Islet of Langerhans (tissue), 1 donor: ENCODE measurements around the gene OGFOD3.
"Not testable (repeated sequence)": the region's sequence is repeated elsewhere in the genome, so short reads cannot be mapped to it uniquely, and the experiment has no call there.

Experiments
- FAIRE-seq: peaks from one replicate; lab custom pipeline; 2011; peaks lifted over from hg19 to GRCh38; lab: Jason Lieb, UNC

OGFOD3 gene

GRCh38 chr17:82351254-82351712 is 67.1 kb downstream of the OGFOD3 start:
- no peak for FAIRE-seq

GRCh38 chr17:82350182-82351030 is 68.0 kb downstream of the OGFOD3 start:
- FAIRE-seq = no peak

DNA sequence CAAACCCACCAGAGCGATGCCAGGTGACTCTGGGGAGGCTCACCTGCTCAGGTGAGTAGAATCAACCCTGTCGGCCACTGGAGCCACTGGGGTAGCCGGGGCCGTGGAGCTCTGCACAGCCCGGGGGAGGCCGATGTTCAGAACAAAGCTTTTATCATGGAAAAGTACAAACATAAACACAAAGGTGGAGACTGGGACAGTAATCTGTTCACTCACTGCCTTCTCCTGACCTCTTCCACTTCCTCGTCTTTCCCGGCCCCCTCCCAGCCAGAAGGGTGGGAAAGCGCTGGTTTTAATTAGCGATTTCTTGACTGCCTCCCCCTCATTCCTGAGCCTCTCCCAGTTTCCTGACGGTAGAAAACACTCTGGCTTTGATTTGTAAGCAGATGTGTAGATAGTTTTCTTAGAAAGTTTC is 69.1 kb downstream of the OGFOD3 start:
- FAIRE-seq = no peak

DNA sequence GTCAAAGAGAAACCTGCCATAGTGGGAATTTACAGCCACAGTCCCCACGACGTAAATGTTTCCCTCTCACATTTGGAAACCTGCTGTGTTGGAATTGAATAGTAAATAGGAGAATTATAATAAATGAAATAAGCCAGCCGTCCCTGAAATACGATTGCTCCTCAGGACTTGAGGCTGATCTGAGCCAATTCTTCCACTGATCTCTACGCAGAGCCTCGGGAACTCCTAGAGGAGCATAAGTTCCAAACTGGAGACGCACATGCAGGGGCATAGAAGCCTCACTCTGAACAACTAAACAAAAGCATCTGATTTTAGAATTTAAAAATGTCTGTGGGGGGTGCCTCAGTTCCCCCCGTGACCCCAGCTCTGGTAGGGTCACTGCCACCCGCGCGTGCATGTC is 69.5 kb downstream of the OGFOD3 start:
- no peak for FAIRE-seq

GRCh38 chr17:82348434-82348833 is 70.0 kb downstream of the OGFOD3 start:
- no peak for FAIRE-seq

- not testable (repeated sequence) for FAIRE-seq
These were observed 70.4 kb downstream of the OGFOD3 start for GRCh38 chr17:82347994-82348393.

- FAIRE-seq = no peak
These were observed 71.8 kb downstream of the OGFOD3 start for GRCh38 chr17:82346342-82347300.

GRCh38 chr17:82345151-82345976 is 73.0 kb downstream of the OGFOD3 start:
- FAIRE-seq = no peak

DNA sequence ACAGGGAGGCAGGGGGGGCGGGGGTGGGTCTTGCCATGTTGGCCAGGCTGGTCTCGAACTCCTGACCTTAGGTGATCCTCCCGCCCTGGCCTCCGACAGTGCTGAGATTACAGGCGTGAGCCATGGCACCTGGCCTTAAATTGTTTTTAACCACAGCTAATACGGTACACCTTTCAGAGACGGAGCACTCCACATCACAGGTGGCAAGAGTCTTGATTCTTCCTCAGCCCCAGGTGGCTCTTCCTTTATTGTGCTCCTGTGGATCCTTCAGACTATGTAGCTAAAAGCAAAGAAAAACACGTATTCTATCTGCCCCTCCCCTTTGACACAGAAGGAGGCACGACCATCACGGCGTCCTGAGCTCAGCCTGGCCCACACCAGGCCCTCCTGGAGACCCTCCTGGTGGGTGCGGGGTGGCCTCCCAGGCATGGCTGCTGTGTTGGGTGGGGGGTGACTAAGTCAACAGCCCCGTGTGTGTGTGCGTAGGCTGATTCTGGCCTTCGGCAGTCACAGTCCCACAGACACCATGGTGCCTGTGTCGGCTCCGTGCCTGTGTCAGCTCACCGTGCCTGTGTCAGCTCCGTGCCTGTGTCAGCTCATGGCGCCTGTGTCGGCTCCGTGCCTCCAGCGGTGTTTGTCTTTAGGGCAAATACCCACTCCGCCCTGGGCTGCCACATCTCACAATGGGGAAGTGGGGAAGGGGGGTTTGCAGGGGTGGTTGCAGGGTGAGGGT is 74.0 kb downstream of the OGFOD3 start:
- FAIRE-seq = no peak

- FAIRE-seq = no peak
These were observed 74.8 kb downstream of the OGFOD3 start for GRCh38 chr17:82343560-82343959.

DNA sequence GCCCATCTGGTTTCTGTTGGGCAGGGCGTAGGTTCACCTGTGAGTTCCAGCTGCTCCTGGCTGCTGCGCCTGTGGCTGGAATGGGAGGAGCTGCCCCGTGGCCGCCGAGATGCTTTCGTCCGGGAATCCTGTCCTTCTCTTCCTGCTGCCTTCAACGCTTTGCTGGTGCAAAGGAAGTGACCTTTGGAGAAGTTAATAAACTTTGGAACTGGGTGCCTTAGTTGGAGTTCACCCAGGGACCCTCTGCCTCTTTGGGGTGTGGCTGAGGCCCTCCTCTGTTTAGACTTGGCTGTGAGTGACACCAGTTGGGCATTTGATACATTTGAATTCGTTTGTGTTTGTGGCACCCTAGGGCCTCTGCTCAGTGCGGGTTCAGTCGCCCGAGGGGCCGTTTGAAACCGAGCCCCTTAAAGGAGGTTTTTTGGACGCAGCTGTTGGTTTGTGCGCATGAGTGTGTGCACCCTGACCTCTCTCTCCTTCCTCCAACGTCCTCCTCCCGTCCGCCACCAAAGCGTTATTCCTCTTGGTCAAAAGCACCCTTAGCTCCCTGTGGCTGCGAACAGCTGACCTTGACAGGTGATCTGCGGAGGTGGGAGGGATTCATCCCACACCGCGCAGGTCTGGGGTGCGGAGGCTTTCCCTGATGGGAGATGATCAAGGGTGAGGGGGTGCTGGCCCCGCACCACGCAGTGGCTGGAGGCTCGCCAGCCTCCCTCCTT is 75.9 kb downstream of the OGFOD3 start:
- FAIRE-seq = no peak

- FAIRE-seq = no peak
These were observed 78.5 kb downstream of the OGFOD3 start for GRCh38 chr17:82339634-82340580.
